K562 (cell line): Measurements from ENCODE around the gene TFRC. TPM values are rescaled to one million over a fixed set of nuclear protein-coding genes. Genes with fewer than 3 reads are reported as not detected.

ENCODE experiments used
- ATAC-seq: fragments of 200-7000 bp; cut with Tn5 transposase; 3 replicates; pipeline ENCODE4 v1.9.1; 2020; ENCODE audit warnings: moderate library complexity
- BruUV-seq: library from RNA; stranded (reverse); fragments of 400-500 nt; replicated peaks from 2 replicates; lab custom pipeline; 2021; lab: Mats Ljungman, UMichigan
- CTCF ChIA-PET: fragments of 300-600 bp; formaldehyde crosslinking; extraction: SDS; loops from one replicate; lab custom pipeline; 2021; ENCODE audit warnings: low intra/inter-chr PET ratio; lab: Yijun Ruan, JAX
- POLR2A ChIA-PET: fragments of 300-600, 350-650 bp; sonication (Branson Sonifier 250); formaldehyde crosslinking; extraction: SDS; loops from one replicate; lab custom pipeline; 2021; ENCODE audit warnings: antibody characterized with exemption, inconsistent platforms; lab: Yijun Ruan, JAX
- DNase-seq, 4 experiments: peaks; one replicate each; pipeline versions ENCODE4 v3.0.0 to v3.0.0-alpha.2; 2011 to 2018; ENCODE audit warnings: low spot score in 3 of 4, mixed read lengths in 3 of 4; ENCODE audit errors: extremely low read depth in 1 of 4
- FAIRE-seq: peaks from 2 replicates; lab custom pipeline; 2011; peaks lifted over from hg19 to GRCh38; lab: Jason Lieb, UNC
- H2AFZ ChIP-seq: 2 replicates; pipeline ENCODE4 v1.6.0; 2011; ENCODE audit warnings: low read depth, low read length, control low read depth, inconsistent platforms
- H3K27ac ChIP-seq: fragments of 200-600 bp; 3 replicates; pipeline ENCODE4 v1.8.0; 2011; ENCODE audit warnings: low read depth, mild to moderate bottlenecking, control low read depth, inconsistent platforms, low read length, moderate library complexity, mixed read lengths; ENCODE audit errors: extremely low read depth
- H3K27me3 ChIP-seq, 2 experiments: fragments of 300-600 bp in 1 of 2; 2 replicates in 1 of 2; 3 replicates in 1 of 2; pipeline versions ENCODE4 v1.6.0 to v1.8.0; 2011; ENCODE audit warnings: inconsistent platforms in 2 of 2, low read length in 2 of 2, mild to moderate bottlenecking in 1 of 2, mixed read lengths in 1 of 2, moderate library complexity in 1 of 2; ENCODE audit not compliant: control insufficient read depth in 2 of 2, insufficient read depth in 2 of 2
- H3K36me3 ChIP-seq: fragments of 300-600 bp; 3 replicates; pipeline ENCODE4 v1.8.0; 2011; ENCODE audit warnings: mild to moderate bottlenecking, low read length, inconsistent platforms; ENCODE audit not compliant: control insufficient read depth, insufficient read depth
- H3K4me1 ChIP-seq, 2 experiments: fragments of 200-600 bp in 1 of 2; replicated peaks in 1 of 2; 2 replicates in 1 of 2; 3 replicates in 1 of 2; pipeline versions ENCODE4 v1.5.1 to v1.8.0; 2011; ENCODE audit warnings: inconsistent platforms in 2 of 2, low read length in 2 of 2, mild to moderate bottlenecking in 1 of 2, mixed read lengths in 1 of 2, moderate library complexity in 1 of 2; ENCODE audit not compliant: control insufficient read depth in 2 of 2, insufficient read depth in 2 of 2
- H3K4me2 ChIP-seq: 2 replicates; pipeline ENCODE4 v1.6.1; 2011; ENCODE audit warnings: low read length, control low read depth, inconsistent platforms, mixed read lengths; ENCODE audit not compliant: insufficient read depth
- H3K4me3 ChIP-seq: fragments of 200-600 bp; sonication (generic), shearing (Covaris generic); 2 replicates; pipeline ENCODE4 v1.5.1; 2016; ENCODE audit warnings: control low read depth, inconsistent platforms
- H3K79me2 ChIP-seq: fragments of 200-600 bp; 3 replicates; pipeline ENCODE4 v1.8.0; 2011; ENCODE audit warnings: low read length, inconsistent platforms; ENCODE audit not compliant: control insufficient read depth, insufficient read depth
- H3K9ac ChIP-seq, 2 experiments: 2 replicates each; pipeline versions ENCODE4 v1.6.0 to v1.6.1; 2011; ENCODE audit warnings: low read depth in 2 of 2, low read length in 2 of 2, control low read depth in 1 of 2, inconsistent platforms in 1 of 2, mild to moderate bottlenecking in 1 of 2, mixed read lengths in 1 of 2; ENCODE audit not compliant: insufficient read depth in 1 of 2
- H3K9me1 ChIP-seq: one replicate; pipeline ENCODE4 v1.6.0; 2011; ENCODE audit warnings: inconsistent platforms, mild to moderate bottlenecking, low read length, moderate library complexity; ENCODE audit not compliant: control insufficient read depth, insufficient read depth
- H3K9me3 ChIP-seq: replicated peaks from 2 replicates; pipeline ENCODE4 v1.5.1; 2011; ENCODE audit warnings: low read depth, low read length, inconsistent platforms; ENCODE audit not compliant: control insufficient read depth, insufficient read depth
- H4K20me1 ChIP-seq: replicated peaks from 2 replicates; pipeline ENCODE4 v1.6.1; 2011; ENCODE audit warnings: low read length, inconsistent platforms, mixed read lengths; ENCODE audit not compliant: control insufficient read depth, insufficient read depth
- KLF1 ChIP-seq: fragments of 450-650 bp; IDR thresholded peaks from 2 replicates; pipeline ENCODE4 v1.6.1; 2016; ENCODE audit warnings: missing genetic modification characterization, missing compliant biosample characterization
- SAFB ChIP-seq: fragments of 200-400 bp; formaldehyde crosslinking; IDR thresholded peaks from 2 replicates; pipeline ENCODE4 v1.6.1; 2017; ENCODE audit warnings: low read depth, low read length, borderline replicate concordance
- ZBTB49 ChIP-seq: sonication (generic); formaldehyde crosslinking; IDR thresholded peaks from 2 replicates; pipeline ENCODE4 v1.8.0; 2022; ENCODE audit warnings: missing genetic modification reagents, mild to moderate bottlenecking, borderline replicate concordance
- ZNF280B ChIP-seq: fragments of 250-450 bp; sonication (Bioruptor Pico); IDR thresholded peaks from 2 replicates; pipeline ENCODE4 v1.5.1; 2021; ENCODE audit warnings: mild to moderate bottlenecking
- WGBS: fragments of 100-300 bp; shearing (Covaris generic); methylation state at CpG from one replicate; pipeline ENCODE4 v1.1.6; 2016; ENCODE audit warnings: low coverage, mixed read lengths; ENCODE audit not compliant: insufficient coverage; ENCODE audit errors: missing lambda C conversion rate; 5-methylcytosine and 5-hydroxymethylcytosine counted together
- in situ Hi-C: fragments of 300-500 bp; cut with MboI; formaldehyde crosslinking; loops from 4 replicates; pipeline ENCODE4 v1.15.0; 2018; ENCODE audit warnings: inconsistent platforms, mixed read lengths
- intact Hi-C: fragments of 100-400 bp; cut with micrococcal nuclease; formaldehyde crosslinking; loops from 2 replicates; pipeline ENCODE4 v1.14.2; 2022
- polyA plus RNA-seq, 8 experiments: library from polyadenylated mRNA; depleted of rRNA in 4 of 8; stranded (reverse) in 5 of 8; unstranded in 3 of 8; fragments of >200 nt; fragmentation: Nextera tagmentation in 2 of 8; fragmentation: Illumina TruSeq in 1 of 8; extraction: Ambion mirVana in 2 of 8; extraction: Trizol in 1 of 8; gene quantifications; 2 replicates each; pipeline versions ENCODE4 v1.2.1 to v1.2.3, GENCODE V29; 2011 to 2014; ENCODE audit warnings: inconsistent platforms in 1 of 8, missing spikeins in 1 of 8
- total RNA-seq, 7 experiments: library from RNA; depleted of rRNA in 6 of 7; stranded (reverse); fragments of >200 nt in 6 of 7; fragmentation: Illumina TruSeq in 2 of 7; extraction: Trizol in 2 of 7; gene quantifications; 2 replicates each; pipeline versions ENCODE4 v1.2.1 to v1.2.3, GENCODE V29; 2011 to 2021; ENCODE audit warnings: low replicate concordance in 1 of 7

Gene TFRC
- total and polyA plus RNA-seq, 9 of the 15 experiments (the other 6 are each of a cell fraction or from before 2014, with no cell fraction given): 149 to 679 (median 332) TPM

GRCh38 chr3:196117809-196118208 is 35.9 kb upstream of the TFRC start:
- peaks cover 19 to 26% of the 10 kb centered on the region in 2 experiments for H3K4me1 ChIP-seq
- DNase-seq (no peak), ATAC-seq (no peak), FAIRE-seq (no peak)
- 58% methylated on average over 6 of the region's 6 CpGs for WGBS
- H2AFZ ChIP-seq: peak overlapping the region; percentile 69
- ChIA-PET CTCF (no interaction called here), POLR2A (interaction anchor here (0.8 to 2.6 kb wide), 7 partner anchors 10 to 26 kb away, joined by 3 to 18 read pairs (median 5); no protein-coding TSS in a partner anchor)
- in situ Hi-C loops (no loop called here), intact Hi-C loops (no loop called here)
- no peaks in the 10 kb centered on the region for H3K9me1 ChIP-seq
- no peaks in the 10 kb centered on the region for H3K36me3 ChIP-seq
- no peaks in the 10 kb centered on the region for H4K20me1 ChIP-seq
- no TSS peak for BruUV-seq
- H3K27ac ChIP-seq: no peak overlapping the region
- H3K9me3 ChIP-seq: no peaks in the 10 kb centered on the region
- TF ChIP-seq KLF1 (tag) (no peak), SAFB (no peak), ZBTB49 (CRISPR knock-in tag) (no peak), ZNF280B (CRISPR knock-in tag) (no peak)
- no peaks in the 10 kb centered on the region for H3K27me3 ChIP-seq
- H3K9ac ChIP-seq: no peak overlapping the region; a peak in 1 of 4 replicates
- H3K4me2 ChIP-seq: no peak overlapping the region
- no peaks in the 10 kb centered on the region for H3K79me2 ChIP-seq
- H3K4me3 ChIP-seq: no peak overlapping the region
